GM19395 (cell line): ENCODE results near the gene DNAH6.
"Not testable (repeated sequence)": the region's sequence is repeated elsewhere in the genome, so short reads cannot be mapped to it uniquely, and the experiment has no call there.

Source experiments
- ATAC-seq: cut with Tn5 transposase; IDR thresholded peaks from one replicate; pipeline ENCODE4 v1.9.1; 2021; ENCODE audit warnings: mild to moderate bottlenecking, moderate library complexity; ENCODE audit not compliant: unreplicated experiment

Gene DNAH6

DNA sequence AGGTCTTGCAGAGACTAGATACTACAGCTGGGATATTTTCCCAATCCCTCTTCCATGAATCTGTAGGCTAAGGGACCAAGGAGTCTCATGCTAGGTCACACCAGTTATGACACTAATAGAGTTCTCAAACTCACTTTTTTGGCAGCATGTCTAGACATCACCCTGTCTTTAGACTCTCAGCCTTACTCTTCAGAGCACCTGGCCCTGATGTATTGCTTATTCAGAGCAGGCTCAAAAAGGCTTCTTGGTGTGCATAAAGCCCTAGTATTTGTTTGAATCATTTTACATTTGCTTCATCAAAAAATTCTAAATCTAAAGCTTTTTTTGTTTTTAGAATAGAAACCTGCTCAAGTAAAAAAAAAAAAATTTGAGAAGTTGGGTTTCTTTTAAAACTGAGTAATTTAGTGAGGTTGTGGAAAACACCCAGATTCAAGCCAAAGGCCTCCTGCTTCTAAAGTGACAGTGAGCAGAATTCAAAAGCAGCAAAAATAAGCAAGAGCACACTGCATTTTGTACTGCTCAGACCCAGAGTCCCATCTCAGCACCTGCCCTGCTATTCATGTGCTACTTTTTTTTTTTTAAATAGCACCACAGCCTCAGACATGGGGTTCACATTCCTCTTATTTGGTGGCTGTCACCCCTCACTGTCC, 18.0 kb upstream of the DNAH6 start:
- ATAC-seq: no peak

DNA sequence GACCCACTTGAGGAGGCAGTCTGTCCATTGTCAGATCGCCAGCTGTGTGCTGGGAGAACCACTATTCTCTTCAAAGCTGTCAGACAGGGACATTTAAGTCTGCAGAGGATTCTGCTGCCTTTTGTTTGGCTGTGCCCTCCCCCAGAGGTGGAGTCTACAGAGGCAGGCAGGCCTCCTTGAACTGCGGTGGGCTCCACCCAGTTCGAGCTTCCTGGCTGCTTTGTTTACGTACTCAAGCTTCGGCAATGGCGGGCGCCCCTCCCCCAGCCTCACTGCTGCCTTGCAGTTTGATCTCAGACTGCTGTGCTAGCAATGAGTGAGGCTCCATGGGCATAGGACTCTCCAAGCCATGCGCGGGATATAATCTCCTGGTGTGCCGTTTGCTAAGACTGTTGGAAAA, 5.3 kb upstream of the DNAH6 start:
- ATAC-seq: not testable (repeated sequence)

DNA sequence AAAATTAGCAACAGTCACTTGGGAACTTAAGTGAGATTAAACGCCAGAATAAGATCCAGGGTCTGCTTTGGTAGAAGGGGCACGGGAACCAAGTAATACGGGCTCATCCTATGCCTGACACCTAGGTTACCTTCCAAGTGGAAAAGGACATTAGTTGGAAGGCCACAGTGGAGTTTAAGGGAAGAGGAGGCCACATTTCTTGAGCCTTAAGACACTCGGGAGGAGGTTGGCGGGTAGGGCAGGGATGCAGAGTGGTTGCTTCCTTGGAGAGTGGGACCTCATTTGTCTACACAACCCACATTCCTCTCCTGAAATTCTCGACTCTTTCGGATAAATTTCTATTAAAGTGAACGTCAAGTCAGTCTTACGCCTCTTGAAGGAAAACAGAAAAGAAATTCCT, 510 bp upstream of the DNAH6 start:
- ATAC-seq: no peak

DNA sequence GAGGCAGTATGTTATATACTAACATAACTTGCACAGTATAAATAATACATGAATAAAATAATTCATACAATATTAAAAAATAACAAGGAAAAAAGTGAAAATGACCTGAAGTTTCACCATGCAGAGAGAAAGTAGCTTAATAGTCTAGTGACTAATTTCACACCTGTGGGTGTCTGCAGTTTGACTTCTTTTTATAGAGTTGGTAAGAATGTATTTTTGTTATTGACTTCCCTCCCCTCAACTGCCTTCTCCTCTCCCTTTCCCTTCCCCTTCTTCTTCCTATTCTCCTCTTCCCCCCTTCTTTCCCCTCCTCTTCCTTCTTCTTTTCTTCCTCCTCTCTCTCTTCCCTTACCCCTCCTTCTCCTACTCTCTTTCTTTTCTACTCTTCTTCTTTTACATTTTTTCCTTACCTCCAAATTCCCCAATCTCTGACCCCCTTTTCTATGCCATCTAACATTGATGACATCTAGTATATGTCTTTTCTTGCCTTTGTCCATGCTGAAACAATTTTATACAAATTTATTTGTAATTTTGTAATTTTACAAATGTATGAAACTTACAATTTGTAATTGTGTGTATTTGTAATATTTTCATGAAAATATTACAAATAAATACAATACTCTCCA, 3.1 kb downstream of the DNAH6 start:
- ATAC-seq: no peak

DNA sequence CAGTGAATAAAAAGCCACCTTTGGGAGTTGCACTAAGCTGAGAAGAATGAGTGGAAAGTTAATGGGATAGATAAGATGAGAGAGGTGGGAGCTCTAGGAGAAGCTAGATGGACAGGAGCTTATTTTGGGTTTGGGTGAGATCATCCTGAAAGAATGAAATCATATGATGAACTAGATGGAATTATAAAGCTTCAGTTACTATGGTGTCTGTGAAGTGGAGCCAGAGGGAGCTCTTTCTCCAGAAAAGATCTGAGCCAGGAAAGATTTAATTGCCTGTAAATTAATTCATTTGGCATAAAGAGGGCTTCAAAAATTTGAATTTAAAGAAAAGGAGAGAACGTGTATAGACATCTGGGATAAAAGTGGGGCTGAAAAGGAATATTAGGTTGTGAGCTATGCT, 10.3 kb downstream of the DNAH6 start:
- ATAC-seq: no peak

DNA sequence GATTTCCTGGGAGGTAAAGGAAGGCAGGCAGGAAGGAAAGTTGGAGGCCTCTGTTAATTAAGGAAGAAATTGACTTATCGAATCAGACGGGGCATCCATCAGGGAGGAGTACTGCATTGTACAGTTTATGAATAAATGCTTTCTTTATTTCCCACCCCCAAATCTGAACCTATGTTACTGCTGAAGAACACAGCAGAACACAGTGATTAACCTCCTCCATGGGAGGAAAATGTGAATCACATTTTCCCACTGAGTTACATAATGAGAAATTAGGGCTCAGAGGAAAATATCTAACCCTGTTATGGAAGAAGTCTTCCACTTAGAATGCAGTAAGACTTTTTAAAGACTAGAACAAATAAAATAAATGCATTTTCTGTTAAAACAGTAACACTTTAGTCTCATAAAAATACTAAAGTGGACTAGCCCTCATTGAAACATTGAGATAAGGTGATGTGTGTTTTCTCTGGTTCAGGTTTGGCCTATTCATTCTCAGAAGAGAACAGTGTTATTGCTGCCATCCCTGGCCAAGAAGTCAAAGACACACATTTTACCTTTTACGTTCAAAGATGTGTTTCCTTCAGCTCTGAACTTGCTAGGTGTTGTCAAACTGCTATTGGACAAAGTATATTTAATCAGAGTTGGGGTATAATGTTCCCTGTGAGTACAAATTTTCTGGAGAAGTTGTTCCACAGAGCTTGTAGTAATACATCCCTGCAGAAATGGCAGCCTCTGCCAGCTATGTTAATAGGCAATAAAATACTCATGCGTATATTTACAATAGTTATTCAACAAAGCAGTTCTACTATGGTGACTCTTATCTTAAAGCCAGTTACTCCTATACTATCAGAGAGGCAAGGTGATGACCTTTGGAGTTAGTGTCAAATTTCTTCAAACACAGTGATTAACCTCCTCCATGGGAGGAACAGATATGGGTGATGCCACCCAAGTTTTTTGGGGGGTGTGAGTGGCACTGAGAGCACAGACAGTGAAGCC, 11.1 kb downstream of the DNAH6 start:
- no peak for ATAC-seq

DNA sequence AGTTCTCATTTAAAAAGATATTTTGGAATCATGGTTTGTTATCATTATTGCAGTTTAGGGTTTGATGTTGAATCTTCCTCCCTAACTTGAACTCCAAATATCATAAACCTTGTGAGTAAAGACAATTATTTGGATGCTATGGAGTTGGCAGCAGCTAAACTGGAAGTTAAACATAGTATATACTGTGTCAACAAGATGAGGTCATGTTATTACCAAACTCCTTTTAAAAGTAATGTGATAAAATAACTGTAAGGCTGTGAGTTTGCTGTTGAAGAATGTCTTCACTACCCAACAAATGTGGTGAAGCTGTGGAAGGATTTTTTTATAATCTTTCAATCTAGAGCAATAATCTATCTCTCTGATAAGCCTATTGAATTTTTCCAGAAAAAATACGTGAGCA, 16.0 kb downstream of the DNAH6 start:
- ATAC-seq: no peak

DNA sequence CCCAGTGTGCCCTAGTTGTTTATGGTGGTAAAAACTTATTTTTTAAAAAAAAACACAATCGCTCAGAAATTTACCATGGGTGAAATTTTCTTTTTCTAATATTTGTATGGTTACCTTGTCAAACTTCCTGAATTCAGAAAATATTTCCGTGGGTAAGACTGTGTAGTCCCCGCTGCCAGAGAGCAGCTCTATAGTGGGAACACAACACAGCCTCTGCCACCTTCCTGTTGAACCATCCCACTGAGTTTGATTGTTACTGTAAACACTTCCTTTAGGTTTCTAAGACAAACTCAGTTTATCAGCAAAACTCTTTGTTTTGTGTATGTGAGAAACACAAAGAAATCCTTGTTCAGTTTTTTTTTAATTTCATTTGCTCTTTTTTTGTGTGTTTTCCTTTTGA, 17.9 kb downstream of the DNAH6 start:
- ATAC-seq: no peak

DNA sequence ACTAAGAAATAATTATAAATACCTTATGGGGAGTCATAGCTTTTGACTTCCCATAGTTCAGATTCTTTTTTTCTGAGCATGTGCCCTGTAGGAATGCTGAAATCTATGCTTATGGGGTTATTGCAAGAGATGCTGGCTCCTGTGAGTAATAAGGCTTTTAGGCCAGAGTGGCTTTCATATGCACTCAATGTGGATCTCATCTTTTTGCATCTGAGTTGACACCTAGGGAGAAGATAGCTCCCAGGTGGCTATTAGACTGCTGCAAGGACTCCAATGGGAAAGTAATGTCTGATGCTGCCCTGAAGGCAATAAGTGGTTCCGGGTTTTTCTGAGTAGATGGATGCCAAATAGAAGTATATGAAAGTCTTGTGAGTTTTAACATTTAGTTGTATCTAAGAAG, 21.0 kb downstream of the DNAH6 start:
- no peak for ATAC-seq

DNA sequence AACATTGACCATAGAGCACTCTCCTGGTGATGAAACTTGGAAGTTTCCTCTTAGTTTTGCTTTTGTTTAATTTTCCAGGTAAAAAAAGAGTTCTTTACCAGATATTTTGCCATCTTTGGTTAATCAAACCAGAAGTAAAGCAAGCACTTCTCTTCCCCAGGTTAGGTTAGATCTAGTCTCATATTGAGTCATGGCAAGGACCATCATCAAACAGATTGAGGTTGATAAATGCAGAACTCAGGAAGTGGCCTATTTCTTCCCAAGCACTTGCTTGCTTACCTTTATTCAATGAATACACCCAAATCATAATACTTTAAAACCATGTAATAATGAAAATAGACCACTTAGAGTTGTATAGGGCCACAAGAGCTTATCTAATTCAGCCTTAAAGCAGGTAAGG, 23.4 kb downstream of the DNAH6 start:
- ATAC-seq: no peak

DNA sequence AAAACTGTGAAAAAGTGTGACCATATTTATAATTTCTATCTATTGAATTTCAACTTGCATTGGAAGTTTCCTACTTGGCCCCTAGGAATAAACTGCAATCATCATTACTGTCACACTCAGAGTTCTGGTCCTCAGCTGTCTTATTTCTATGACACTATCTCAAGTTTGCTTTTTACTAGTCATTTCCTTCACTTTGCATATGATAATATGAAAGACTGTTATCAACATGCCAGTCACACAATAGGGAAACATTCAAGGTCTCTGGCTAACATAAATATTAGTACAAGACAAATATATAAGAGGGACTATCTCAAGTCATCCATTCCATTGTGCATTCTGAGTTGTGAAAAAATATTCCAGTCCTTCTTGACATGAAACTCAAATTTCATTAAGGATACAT, 28.7 kb downstream of the DNAH6 start:
- no peak for ATAC-seq

DNA sequence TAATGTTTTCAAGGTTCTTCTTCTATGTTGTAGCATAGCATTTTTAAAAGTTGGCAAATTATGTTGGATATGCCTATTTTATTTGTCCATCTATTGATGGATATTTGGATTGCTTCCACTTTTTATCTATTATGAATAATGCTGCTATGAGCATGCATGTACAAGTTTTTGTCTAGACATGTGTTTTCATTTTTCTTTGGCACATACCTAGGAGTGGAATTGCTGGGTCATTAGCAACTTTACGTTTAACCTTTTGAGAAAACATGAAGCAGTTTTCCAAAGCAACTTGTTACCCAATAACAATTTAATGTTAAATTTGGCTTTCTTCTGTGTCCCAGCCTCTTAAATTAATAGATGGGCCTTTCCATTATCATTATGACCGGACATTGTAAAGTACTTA, 30.3 kb downstream of the DNAH6 start:
- ATAC-seq: no peak

DNA sequence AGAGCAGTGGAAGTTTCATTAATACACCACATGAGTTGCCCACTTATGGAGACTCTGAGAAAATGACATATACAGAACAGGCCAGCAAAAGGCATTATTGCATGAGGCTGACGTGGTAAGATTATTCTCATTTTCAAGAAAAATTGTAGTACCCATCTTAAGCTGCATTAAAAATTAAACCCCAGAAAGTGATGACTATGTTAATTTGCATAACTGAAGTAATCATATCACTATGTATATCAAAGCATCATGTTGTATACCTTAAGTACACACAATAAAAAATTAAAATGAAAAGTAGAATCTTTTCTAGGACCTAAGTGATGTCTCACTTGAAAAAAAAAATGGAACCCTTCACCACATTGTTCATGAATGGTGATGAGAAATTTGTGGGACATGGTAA, 32.0 kb downstream of the DNAH6 start:
- ATAC-seq: no peak

DNA sequence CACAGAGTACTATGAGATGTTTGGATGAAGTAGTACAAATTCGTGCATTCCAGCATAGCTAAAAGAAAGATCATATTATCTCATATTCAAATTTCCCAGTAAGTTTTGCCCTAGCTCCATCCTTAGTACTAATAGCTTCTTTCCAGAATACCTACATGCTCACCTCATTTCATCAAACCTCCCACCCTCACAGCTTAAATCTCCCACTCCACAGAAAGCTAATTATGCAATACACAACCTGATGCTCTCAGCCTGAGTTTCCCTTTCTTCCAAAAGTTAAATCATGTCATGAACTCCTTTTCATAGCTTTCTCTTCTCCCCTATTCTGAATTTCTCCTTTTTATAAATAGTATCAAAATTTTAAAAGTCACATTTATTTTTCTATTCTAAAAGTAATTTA, 34.6 kb downstream of the DNAH6 start:
- no peak for ATAC-seq

DNA sequence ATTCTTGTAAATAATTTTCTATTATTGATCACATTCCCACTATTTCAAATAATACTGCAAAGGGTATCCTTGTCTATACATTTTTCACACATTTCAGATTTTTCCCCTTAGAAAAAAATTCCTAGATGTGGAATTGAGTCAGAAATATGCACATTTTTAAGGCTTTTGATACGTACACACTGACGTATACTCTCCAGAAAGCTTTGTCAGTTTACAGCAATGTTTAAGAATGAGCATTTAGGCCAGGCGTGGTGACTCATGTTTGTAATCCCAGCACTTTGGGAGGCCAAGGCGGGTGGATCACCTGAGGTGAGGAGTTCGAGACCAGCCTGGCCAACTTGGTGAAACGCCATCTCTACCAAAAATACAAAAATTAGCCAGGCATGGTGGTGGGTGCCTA, 35.2 kb downstream of the DNAH6 start:
- not testable (repeated sequence) for ATAC-seq

DNA sequence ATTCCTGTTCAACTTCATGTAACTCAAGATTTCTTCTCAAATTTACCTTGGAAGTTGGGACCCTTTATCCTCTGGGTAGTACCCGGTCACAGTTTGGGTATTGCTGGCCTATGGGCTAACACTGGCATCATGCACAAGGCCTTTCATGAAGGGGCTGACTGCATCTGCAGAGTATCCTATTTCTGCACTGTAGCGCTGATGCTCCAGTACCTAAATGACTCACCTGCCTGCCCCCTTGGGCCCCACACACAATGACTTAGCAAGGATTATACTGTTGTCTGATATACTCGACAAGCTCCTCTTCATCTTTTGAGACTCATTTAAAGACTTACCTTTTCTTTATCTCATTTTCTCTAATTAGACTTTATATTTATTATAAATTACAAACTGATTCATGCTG, 39.9 kb downstream of the DNAH6 start:
- ATAC-seq: no peak

DNA sequence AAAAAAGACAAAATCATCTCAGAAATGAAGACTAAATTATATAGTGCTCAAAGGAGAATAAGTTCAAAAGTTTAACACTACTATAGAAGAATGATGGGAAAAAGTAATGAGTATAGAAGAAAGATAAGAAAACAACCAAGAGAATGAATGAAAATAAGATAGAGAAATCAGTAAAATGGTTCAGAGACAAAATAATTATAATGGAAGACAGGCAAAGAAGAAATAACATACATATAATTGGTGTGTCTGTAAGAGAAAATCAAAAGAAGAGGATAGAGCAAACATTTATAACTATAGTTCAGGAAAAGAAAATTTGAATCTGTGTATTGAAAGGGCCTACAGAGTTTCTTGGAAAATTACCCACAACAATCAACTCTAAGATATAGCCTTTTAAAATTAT, 43.5 kb downstream of the DNAH6 start:
- ATAC-seq: no peak

DNA sequence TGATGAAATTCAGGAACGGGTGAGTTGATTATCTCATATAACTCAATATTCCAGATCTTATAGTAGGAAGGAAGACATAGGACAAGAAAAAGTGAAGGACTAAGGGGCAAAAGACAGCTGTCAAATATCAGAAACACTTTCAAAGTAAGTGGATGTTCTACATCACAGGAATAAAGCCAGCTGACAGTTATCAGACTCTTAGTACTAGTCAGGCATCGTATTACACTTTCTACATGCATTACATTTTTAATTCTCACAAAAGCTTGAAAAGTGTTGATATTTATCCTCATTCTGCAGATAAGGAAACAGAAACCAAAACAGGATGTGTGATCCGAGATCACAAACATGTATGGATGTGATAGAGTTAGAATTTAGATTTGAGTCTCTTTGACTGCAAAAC, 63.4 kb downstream of the DNAH6 start:
- ATAC-seq: no peak

DNA sequence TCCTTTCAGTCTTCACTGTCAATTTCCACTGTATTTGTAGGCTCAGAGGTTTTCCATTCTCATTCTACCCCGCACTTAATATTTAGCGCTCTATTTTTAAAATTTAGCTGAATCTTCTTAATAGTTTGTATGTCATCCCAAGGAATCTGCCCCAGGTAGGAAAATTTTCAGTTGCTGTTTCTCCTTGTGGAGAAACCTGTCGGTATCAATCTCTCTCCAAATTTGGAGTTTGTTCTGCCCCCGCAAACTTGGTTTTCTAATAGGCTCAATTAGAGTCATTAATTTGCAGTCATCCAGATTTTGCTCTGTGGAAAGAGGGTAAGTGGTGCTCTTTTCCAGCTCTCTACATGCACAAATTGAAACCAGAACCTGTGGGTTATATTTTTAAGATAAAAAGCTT, 87.6 kb downstream of the DNAH6 start:
- no peak for ATAC-seq

DNA sequence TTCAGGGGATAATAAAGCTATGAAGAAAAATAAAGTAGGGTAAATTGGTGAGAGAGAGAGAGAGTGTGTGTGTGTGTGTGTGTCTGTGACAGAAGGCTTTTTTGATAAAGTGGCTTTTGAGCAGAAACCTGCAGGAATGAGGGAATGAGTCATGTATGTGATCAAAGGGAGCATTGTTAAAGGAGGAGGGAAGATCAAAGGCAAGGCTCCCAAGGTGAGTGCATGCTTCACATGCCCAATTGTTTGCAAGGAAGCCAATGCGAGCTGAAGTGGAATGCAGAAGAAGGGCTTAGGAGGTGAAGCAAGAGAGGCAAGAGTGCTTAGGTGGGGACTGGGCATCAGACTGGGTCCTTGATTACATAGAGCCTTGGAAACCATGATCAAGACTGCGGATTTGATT, 96.8 kb downstream of the DNAH6 start:
- ATAC-seq: no peak

DNA sequence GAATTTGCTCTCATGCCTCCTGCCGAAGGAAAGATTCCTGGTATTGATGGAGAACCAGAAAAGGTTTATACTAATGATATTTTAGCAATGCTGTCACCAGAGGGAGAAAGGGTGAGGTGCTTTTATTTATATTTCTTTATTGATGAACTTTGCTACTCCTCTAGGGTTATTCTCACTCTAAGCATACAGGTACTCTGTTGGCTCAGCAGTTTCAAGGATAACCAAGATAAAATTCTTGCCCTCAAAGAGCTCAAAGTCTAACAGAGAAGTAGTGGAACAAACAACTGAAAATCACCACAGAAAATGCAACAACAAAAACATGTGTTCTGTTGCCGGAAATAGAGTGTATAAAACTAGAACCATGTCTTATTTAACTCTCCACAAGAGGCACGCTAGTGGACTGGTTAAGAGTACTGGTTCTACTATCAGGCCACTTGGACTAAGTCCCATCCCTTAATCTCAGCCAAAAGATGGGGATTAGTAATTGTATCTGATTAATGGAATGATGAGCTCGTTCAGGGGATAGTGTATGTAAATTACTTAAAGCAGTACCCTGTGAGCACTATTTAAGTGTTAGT, 103.6 kb downstream of the DNAH6 start:
- no peak for ATAC-seq

DNA sequence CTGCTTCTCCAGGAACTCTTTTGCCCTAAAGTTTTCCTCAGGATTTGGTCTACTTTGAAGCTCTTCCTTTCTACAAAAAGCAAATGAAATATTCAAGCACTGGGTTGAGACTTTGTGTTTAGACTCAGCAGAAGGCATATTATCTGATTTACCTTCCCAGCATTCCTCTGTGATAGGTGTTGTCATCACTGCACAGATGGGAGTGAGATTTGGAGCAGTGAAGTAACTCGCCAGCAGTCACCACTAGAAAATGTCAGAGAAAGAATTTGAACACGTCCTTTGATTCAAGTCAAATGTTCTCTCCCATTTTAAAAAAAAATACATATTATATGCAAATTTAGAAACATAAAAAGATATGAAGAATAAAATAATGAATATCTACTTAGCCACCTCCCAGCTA, 112.2 kb downstream of the DNAH6 start:
- no peak for ATAC-seq
